Calu3 (cell line): Measurements from ENCODE around the gene GOT1. TPM values are rescaled to one million over a fixed set of nuclear protein-coding genes. Genes with fewer than 3 reads are reported as not detected.
A peak's percentile ranks its signal among the peaks of the same experiment; 100 is the strongest.

Experiments used
- Bru-seq: library from RNA; stranded (reverse); fragments of 400-500 nt; gene quantifications from one replicate; lab custom pipeline; 2021; lab: Mats Ljungman, UMichigan
- BruChase-seq, 2 experiments: library from RNA; stranded (reverse); fragments of 400-500 nt; gene quantifications; one replicate each; lab custom pipeline; 2021; lab: Mats Ljungman, UMichigan
- BruUV-seq: library from RNA; stranded (reverse); fragments of 400-500 nt; replicated peaks from 2 replicates; lab custom pipeline; 2021; lab: Mats Ljungman, UMichigan
- CTCF ChIA-PET: fragments of 300-600 bp; sonication (Branson Sonifier 250); formaldehyde crosslinking; loops from one replicate; lab custom pipeline; 2022; ENCODE audit warnings: antibody characterized with exemption; lab: Charles Lee
- DNase-seq: peaks from one replicate; pipeline ENCODE4 v3.0.0; 2022
- H3K27ac Mint-ChIP-seq: one replicate; pipeline ENCODE4 v1.8.0; 2022; ENCODE audit warnings: mixed read lengths; ENCODE audit not compliant: unreplicated experiment
- H3K27me3 Mint-ChIP-seq: one replicate; pipeline ENCODE4 v1.8.0; 2022; ENCODE audit warnings: mixed read lengths; ENCODE audit not compliant: unreplicated experiment
- H3K36me3 Mint-ChIP-seq: one replicate; pipeline ENCODE4 v1.8.0; 2022; ENCODE audit warnings: mild to moderate bottlenecking, moderate library complexity, mixed read lengths; ENCODE audit not compliant: insufficient read depth, unreplicated experiment
- H3K4me1 Mint-ChIP-seq: one replicate; pipeline ENCODE4 v1.8.0; 2022; ENCODE audit warnings: mild to moderate bottlenecking, low read depth, mixed read lengths; ENCODE audit not compliant: unreplicated experiment
- H3K4me3 Mint-ChIP-seq: one replicate; pipeline ENCODE4 v1.8.0; 2022; ENCODE audit warnings: mild to moderate bottlenecking, low read depth, moderate library complexity, mixed read lengths; ENCODE audit not compliant: unreplicated experiment
- H3K9me3 Mint-ChIP-seq: one replicate; pipeline ENCODE4 v1.8.0; 2022; ENCODE audit warnings: low read depth, mixed read lengths; ENCODE audit not compliant: unreplicated experiment
- intact Hi-C: fragments of 100-400 bp; cut with micrococcal nuclease; formaldehyde crosslinking; loops from one replicate; pipeline ENCODE4 v1.10.0; 2022; ENCODE audit not compliant: unreplicated experiment
- long read RNA-seq: library from polyadenylated mRNA; stranded (forward); transcript quantifications from one replicate; pipeline ENCODE4 v2.0.0, GENCODE V29; 2022
- total RNA-seq: library from RNA; stranded (reverse); gene quantifications from 2 replicates; pipeline ENCODE4 v1.2.3, GENCODE V29; 2022
- TF ChIP-seq, protein P1 (sequence below): fragments of 200-600 bp; IDR thresholded peaks from one replicate; pipeline ENCODE4 v1.8.0; 2022; ENCODE audit warnings: antibody characterized with exemption; ENCODE audit not compliant: unreplicated experiment

The GOT1 gene
- total RNA-seq: 33.9 and 35.6 TPM in 2 replicates
- Bru-seq, nascent RNA: percentile 74 among the genes with signal in this experiment
- percentile 62 among the genes with signal in this experiment for BruChase-seq, experiment 1, labeled RNA remaining after a 6-hour chase
- percentile 57 among the genes with signal in this experiment for BruChase-seq, experiment 2, labeled RNA remaining after a 2-hour chase
- long read RNA-seq, transcript GOT1-201 (9 exons, 2,923 nt): major isoform, 96 of 105 reads
- long read RNA-seq, partial matches to known transcripts: 0 of 105 reads
- long read RNA-seq, other reads (novel, unspliced or antisense): 8 of 105 reads

DNA sequence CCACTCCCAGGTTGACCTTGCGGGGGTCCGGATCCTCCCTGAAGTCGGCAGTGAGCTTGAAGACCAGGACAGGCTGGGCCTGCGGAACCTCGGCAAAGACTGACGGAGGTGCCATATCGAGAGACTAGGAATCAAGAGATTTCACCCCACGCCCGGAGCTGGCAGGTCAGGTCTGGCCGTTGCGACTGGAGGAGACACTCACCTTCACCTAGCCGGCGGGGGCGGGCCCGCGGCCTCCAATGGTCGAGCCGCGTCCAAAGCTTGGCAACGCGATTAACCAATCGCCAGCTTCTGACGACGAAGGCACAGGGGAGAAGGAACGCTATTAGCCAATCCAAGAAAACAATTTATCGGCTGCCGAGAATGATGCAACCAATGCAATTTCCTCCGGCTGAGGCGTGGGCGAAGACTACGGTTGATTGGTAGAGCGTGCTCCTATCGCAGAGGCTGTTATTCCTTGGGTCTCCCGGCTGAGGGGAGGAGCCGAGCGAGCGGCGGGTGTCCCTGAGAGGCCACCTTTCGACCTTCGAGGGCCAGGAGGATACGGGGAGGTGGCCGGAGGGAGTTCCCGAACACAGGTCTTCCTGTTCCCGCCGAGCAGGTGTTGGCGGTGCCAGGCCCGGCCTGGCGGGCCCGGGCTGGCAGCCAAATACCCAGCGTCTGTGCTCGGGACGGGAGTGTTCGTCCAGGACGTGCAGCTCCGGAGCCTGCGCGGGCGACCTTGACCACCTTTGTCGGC lies at the start of gene GOT1:
Gene GOT1, minus strand, starts transcription at position 174 of the 739 bp plus-strand sequence. Its CDS starts 59 bp downstream, at position 115.
- DNase-seq: peak; percentile 89
- TF ChIP-seq, protein P1, sequence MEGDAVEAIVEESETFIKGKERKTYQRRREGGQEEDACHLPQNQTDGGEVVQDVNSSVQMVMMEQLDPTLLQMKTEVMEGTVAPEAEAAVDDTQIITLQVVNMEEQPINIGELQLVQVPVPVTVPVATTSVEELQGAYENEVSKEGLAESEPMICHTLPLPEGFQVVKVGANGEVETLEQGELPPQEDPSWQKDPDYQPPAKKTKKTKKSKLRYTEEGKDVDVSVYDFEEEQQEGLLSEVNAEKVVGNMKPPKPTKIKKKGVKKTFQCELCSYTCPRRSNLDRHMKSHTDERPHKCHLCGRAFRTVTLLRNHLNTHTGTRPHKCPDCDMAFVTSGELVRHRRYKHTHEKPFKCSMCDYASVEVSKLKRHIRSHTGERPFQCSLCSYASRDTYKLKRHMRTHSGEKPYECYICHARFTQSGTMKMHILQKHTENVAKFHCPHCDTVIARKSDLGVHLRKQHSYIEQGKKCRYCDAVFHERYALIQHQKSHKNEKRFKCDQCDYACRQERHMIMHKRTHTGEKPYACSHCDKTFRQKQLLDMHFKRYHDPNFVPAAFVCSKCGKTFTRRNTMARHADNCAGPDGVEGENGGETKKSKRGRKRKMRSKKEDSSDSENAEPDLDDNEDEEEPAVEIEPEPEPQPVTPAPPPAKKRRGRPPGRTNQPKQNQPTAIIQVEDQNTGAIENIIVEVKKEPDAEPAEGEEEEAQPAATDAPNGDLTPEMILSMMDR: no peak
- no peaks in the 10 kb centered on the region for H3K9me3 Mint-ChIP-seq
- CTCF ChIA-PET: interaction anchor here (1.1 to 1.5 kb wide), 3 partner anchors 39 to 190 kb away, joined by 3 read pairs; partner anchors contain the start of gene SLC25A28
- peak within 1 kb of the TSS; percentile 88 for H3K4me3 Mint-ChIP-seq
- H3K36me3 Mint-ChIP-seq: peaks cover 30% of the 10 kb centered on the region
- H3K27ac Mint-ChIP-seq: peak within 1 kb of the TSS; percentile 93
- no peaks in the 10 kb centered on the region for H3K27me3 Mint-ChIP-seq
- intact Hi-C loops: loop anchor here (1.0 to 5.0 kb wide), 2 partner anchors 38 to 112 kb away; no protein-coding TSS in a partner anchor
- H3K4me1 Mint-ChIP-seq: peaks cover 11% of the 10 kb centered on the region
- no TSS peak for BruUV-seq

DNA sequence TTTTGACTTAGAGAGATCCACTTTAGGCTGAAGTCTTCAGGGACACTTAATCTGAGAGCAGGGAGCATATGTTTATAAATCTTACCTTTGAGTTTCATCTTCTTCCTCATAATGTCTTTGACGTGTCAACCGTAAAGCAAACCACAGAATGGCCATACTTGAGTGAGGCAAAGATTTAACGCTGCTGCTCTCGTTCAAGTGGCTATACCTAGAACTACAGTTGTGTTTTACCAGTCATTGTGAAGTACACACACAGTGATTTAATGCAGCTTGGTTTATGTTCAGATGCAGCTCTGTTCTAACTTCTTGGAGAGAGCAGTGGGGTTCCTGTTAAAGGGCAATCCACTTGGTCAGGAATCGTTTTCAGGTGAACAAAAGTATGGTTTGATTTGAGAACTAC lies 39.9 kb upstream of the GOT1 start:
- intact Hi-C loops: no loop called here
- DNase-seq: no peak
- CTCF ChIA-PET: no interaction called here
- TF ChIP-seq, protein P1: no peak
- Mint-ChIP-seq H3K9me3 (no peaks in the 10 kb centered on the region), H3K4me3 (no peak overlapping the region), H3K4me1 (no peaks in the 10 kb centered on the region), H3K27me3 (peaks cover 69% of the 10 kb centered on the region), H3K36me3 (no peaks in the 10 kb centered on the region), H3K27ac (no peak overlapping the region)
- BruUV-seq: no TSS peak

DNA sequence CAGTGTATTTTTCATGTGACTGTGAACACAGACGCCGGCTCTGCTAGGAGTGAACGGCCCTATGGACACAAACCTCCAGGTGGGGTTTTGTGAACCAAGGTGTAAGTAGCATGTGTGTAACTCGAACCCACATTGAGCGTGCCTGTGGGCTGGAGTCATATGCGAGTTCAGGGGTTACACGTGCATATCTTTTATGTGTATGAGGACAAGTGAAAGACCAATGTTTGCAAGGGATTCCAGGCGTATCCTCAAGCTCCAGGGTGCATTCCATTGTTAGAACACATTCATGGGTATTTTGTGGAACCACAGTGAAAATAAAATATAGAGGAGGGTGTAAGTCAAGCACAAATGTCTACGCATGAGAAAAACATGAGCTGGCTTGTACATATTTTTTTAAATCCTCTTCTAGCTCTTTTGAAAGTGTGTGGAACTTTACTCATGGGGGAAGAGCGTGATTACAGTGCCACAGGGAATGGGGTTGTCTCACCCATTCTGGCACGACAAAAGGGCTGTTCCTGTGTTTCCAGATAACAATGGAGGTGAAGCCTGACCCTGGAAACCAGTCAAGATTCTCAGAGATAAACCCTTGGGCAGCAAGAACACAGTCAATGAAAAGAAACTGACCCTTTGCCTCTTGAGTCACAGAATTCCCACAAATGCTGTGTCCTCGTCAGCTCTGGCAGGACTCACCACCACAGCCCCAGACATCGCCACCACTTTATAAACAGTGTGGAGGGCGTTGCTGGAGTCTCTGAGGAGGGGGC lies 37.0 kb upstream of the GOT1 start:
- H3K4me1 Mint-ChIP-seq: no peaks in the 10 kb centered on the region
- no peak overlapping the region for H3K4me3 Mint-ChIP-seq
- no peak for DNase-seq
- no peaks in the 10 kb centered on the region for H3K9me3 Mint-ChIP-seq
- H3K27ac Mint-ChIP-seq: no peak overlapping the region
- H3K27me3 Mint-ChIP-seq: peaks cover 58% of the 10 kb centered on the region
- intact Hi-C loops: no loop called here
- no TSS peak for BruUV-seq
- H3K36me3 Mint-ChIP-seq: no peaks in the 10 kb centered on the region
- TF ChIP-seq, protein P1: no peak
- CTCF ChIA-PET: no interaction called here

DNA sequence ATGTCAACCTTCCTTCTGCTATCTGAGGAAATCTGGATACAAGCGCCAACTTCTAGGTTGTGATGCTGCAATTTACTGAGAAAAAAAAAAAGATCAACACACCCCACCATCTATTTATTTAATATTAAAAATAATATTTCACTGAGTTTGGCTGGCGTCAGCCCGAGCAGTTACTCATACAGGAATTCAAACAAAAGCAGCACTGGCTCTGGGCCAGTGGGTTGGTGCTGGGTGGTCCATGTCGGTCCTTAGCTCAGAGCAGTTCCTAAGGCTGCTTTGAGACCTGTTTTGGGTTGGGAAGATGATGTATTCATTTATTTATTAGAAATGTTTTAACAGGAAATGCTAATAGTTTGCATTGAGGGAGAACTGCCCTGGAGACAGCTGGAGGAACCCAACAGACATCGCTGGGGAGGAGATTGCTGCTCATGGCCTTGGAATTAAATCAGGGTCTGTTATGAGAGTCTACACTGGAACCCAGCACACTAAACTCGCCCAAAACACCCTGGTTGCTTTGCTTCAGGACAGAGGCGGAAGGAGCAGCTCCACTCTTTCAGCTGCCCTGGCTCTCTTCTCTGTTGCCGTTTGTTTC lies 36.3 kb upstream of the GOT1 start:
- no TSS peak for BruUV-seq
- Mint-ChIP-seq H3K4me1 (no peaks in the 10 kb centered on the region), H3K4me3 (no peak overlapping the region), H3K27me3 (peaks cover 55% of the 10 kb centered on the region), H3K27ac (no peak overlapping the region), H3K36me3 (no peaks in the 10 kb centered on the region), H3K9me3 (no peaks in the 10 kb centered on the region)
- intact Hi-C loops: no loop called here
- no peak for DNase-seq
- TF ChIP-seq, protein P1: no peak
- CTCF ChIA-PET: no interaction called here
